Nephron (organoid): ENCODE results near the gene TENM4.

Source experiments
- H3K27ac Mint-ChIP-seq, 3 experiments: 2 replicates each; pipeline ENCODE4 v1.8.0; 2020; ENCODE audit warnings: mixed read lengths in 3 of 3, mild to moderate bottlenecking in 2 of 3, moderate library complexity in 1 of 3
- H3K27me3 Mint-ChIP-seq: 2 replicates; pipeline ENCODE4 v1.8.0; 2021; ENCODE audit warnings: low read depth, mild to moderate bottlenecking, moderate library complexity, mixed read lengths
- H3K36me3 Mint-ChIP-seq: 2 replicates; pipeline ENCODE4 v1.8.0; 2020; ENCODE audit warnings: low read depth, mixed read lengths
- H3K4me1 Mint-ChIP-seq: 2 replicates; pipeline ENCODE4 v1.8.0; 2020; ENCODE audit warnings: mixed read lengths
- H3K4me3 Mint-ChIP-seq, 3 experiments: 2 replicates each; pipeline ENCODE4 v1.8.0; 2020; ENCODE audit warnings: mild to moderate bottlenecking in 3 of 3, mixed read lengths in 3 of 3, moderate library complexity in 2 of 3
- H3K9me3 Mint-ChIP-seq: 2 replicates; pipeline ENCODE4 v1.8.0; 2020; ENCODE audit warnings: mixed read lengths
- CTCF ChIP-seq, 3 experiments: fragments of 200-600 bp; sonication (generic); IDR thresholded peaks; one replicate each; pipeline ENCODE4 v1.5.0; 2021; ENCODE audit warnings: antibody characterized with exemption in 3 of 3; ENCODE audit not compliant: unreplicated experiment in 3 of 3

TENM4 gene

GRCh38 chr11:79290761-79291160, 150.1 kb downstream of the TENM4 start:
- peaks cover 3% of the 10 kb centered on the region for H3K27me3 Mint-ChIP-seq
- H3K27ac Mint-ChIP-seq = no peak overlapping the region
- no peaks in the 10 kb centered on the region for H3K9me3 Mint-ChIP-seq
- no peak overlapping the region for H3K4me3 Mint-ChIP-seq
- TF ChIP-seq CTCF (IDR thresholded peaks at IDR 0.05; ENCODE audit: unreplicated experiment in 3 of 3) = no peak
- H3K36me3 Mint-ChIP-seq = peaks cover 26% of the 10 kb centered on the region
- peaks cover 11% of the 10 kb centered on the region for H3K4me1 Mint-ChIP-seq

GRCh38 chr11:79287952-79288351, 152.9 kb downstream of the TENM4 start:
- Mint-ChIP-seq H3K4me3 (no peak overlapping the region), H3K4me1 (peaks cover 5% of the 10 kb centered on the region), H3K27me3 (peaks cover 3% of the 10 kb centered on the region), H3K36me3 (peaks cover 46% of the 10 kb centered on the region), H3K9me3 (peaks cover 3% of the 10 kb centered on the region), H3K27ac (no peak overlapping the region)
- TF ChIP-seq CTCF (IDR thresholded peaks at IDR 0.05; ENCODE audit: unreplicated experiment in 3 of 3) = no peak

GRCh38 chr11:79285756-79286155, 155.1 kb downstream of the TENM4 start:
- H3K36me3 Mint-ChIP-seq = peaks cover 62% of the 10 kb centered on the region
- no peak for TF ChIP-seq CTCF (IDR thresholded peaks at IDR 0.05; ENCODE audit: unreplicated experiment in 3 of 3)
- peaks cover 5% of the 10 kb centered on the region for H3K4me1 Mint-ChIP-seq
- peaks cover 9% of the 10 kb centered on the region for H3K9me3 Mint-ChIP-seq
- H3K27ac Mint-ChIP-seq = no peak overlapping the region
- H3K27me3 Mint-ChIP-seq = peaks cover 3% of the 10 kb centered on the region
- H3K4me3 Mint-ChIP-seq = no peak overlapping the region

- Mint-ChIP-seq H3K27me3 (no peaks in the 10 kb centered on the region), H3K27ac (peak overlapping the region; percentile 54 to 78 (median 77))
- no peak for TF ChIP-seq CTCF (IDR thresholded peaks at IDR 0.05; ENCODE audit: unreplicated experiment in 3 of 3)
Measured at GRCh38 chr11:79276736-79277325, 164.0 kb downstream of the TENM4 start.

GRCh38 chr11:79274636-79275331, 166.0 kb downstream of the TENM4 start:
- Mint-ChIP-seq H3K9me3 (no peaks in the 10 kb centered on the region), H3K27ac (peak overlapping the region; percentile 77 to 91 (median 88)), H3K27me3 (no peaks in the 10 kb centered on the region), H3K4me3 (peak overlapping the region in 1 of 3 experiments; percentile 27), H3K4me1 (peaks cover 68% of the 10 kb centered on the region), H3K36me3 (peaks cover 7% of the 10 kb centered on the region)
- TF ChIP-seq CTCF (IDR thresholded peaks at IDR 0.05; ENCODE audit: unreplicated experiment in 3 of 3) = no peak

More at GRCh38 chr11:79276736-79277325, 164.0 kb downstream of the TENM4 start:
- Mint-ChIP-seq H3K9me3 (peaks cover 3% of the 10 kb centered on the region), H3K36me3 (peaks cover 15% of the 10 kb centered on the region), H3K4me1 (peaks cover 64% of the 10 kb centered on the region), H3K4me3 (no peak overlapping the region)
